H1 (cell line): ENCODE results near the gene ST6GALNAC4. TPM values are rescaled to one million over a fixed set of nuclear protein-coding genes. Genes with fewer than 3 reads are reported as not detected.

Experiments used
- CTCF ChIA-PET: fragments of 300-600 bp; sonication (Branson Sonifier 250); formaldehyde crosslinking; loops from one replicate; lab custom pipeline; 2021; ENCODE audit not compliant: partially characterized antibody; lab: Charles Lee
- POLR2A ChIA-PET: fragments of 300-600 bp; sonication (Branson Sonifier 250); formaldehyde crosslinking; loops from one replicate; lab custom pipeline; 2021; ENCODE audit warnings: inconsistent platforms; ENCODE audit not compliant: partially characterized antibody; lab: Charles Lee
- DNase-seq, 2 experiments: peaks; one replicate each; pipeline versions ENCODE4 v3.0.0 to v3.0.0-alpha.2; 2010 to 2022; ENCODE audit warnings: low spot score in 2 of 2, low read depth in 1 of 2, mixed read lengths in 1 of 2
- FAIRE-seq: peaks from 2 replicates; lab custom pipeline; 2011; peaks lifted over from hg19 to GRCh38; lab: Jason Lieb, UNC
- H2AFZ ChIP-seq: 2 replicates; pipeline ENCODE4 v1.8.1; 2012; ENCODE audit warnings: low read length, inconsistent platforms
- H2AK5ac ChIP-seq: 2 replicates; pipeline ENCODE4 v1.6.1; 2013; ENCODE audit warnings: low read depth, low read length
- H2BK120ac ChIP-seq: replicated peaks from 2 replicates; pipeline ENCODE3; 2013; ENCODE audit warnings: low read depth, low read length, inconsistent platforms
- H2BK12ac ChIP-seq: 2 replicates; pipeline ENCODE4 v1.6.1; 2013; ENCODE audit warnings: low read depth, low read length
- H2BK15ac ChIP-seq: 2 replicates; pipeline ENCODE4 v1.6.1; 2013; ENCODE audit warnings: low read length
- H2BK20ac ChIP-seq: 2 replicates; pipeline ENCODE4 v1.6.1; 2013; ENCODE audit warnings: low read length
- H2BK5ac ChIP-seq: 2 replicates; pipeline ENCODE4 v1.6.1; 2013; ENCODE audit warnings: low read depth, low read length
- H3K14ac ChIP-seq: 2 replicates; pipeline ENCODE4 v1.6.1; 2013; ENCODE audit warnings: inconsistent platforms; ENCODE audit not compliant: insufficient read length
- H3K18ac ChIP-seq: 2 replicates; pipeline ENCODE4 v1.6.1; 2013; ENCODE audit warnings: low read length; ENCODE audit errors: extremely low read depth
- H3K23ac ChIP-seq: 2 replicates; pipeline ENCODE4 v1.6.1; 2013; ENCODE audit warnings: inconsistent platforms; ENCODE audit not compliant: insufficient read length
- H3K23me2 ChIP-seq: 2 replicates; pipeline ENCODE4 v1.6.1; 2013; ENCODE audit warnings: low read depth, low read length
- H3K27ac ChIP-seq: 2 replicates; pipeline ENCODE4 v1.6.1; 2011; ENCODE audit warnings: low read depth, low read length, inconsistent platforms
- H3K27me3 ChIP-seq, 4 experiments: replicated peaks in 1 of 4; 1 replicate in 1 of 4; 2 replicates in 3 of 4; pipeline versions ENCODE4 v1.6.1 to v1.8.1; 2011 to 2013; ENCODE audit warnings: low read length in 3 of 4, mild to moderate bottlenecking in 3 of 4, inconsistent platforms in 2 of 4, mixed read lengths in 2 of 4, moderate library complexity in 1 of 4; ENCODE audit not compliant: control insufficient read depth in 3 of 4, insufficient read depth in 3 of 4; ENCODE audit errors: extremely low read depth in 1 of 4
- H3K36me3 ChIP-seq, 4 experiments: 2 replicates each; pipeline versions ENCODE4 v1.6.1 to v1.8.1; 2011 to 2013; ENCODE audit warnings: mild to moderate bottlenecking in 4 of 4, low read length in 3 of 4, moderate library complexity in 2 of 4, control low read depth in 1 of 4, inconsistent platforms in 1 of 4; ENCODE audit not compliant: insufficient read depth in 4 of 4, control insufficient read depth in 2 of 4
- H3K4ac ChIP-seq: replicated peaks from 2 replicates; pipeline ENCODE3; 2013; ENCODE audit warnings: low read length, low read depth, mixed read lengths, inconsistent platforms; ENCODE audit not compliant: insufficient read length
- H3K4me1 ChIP-seq, 4 experiments: replicated peaks in 1 of 4; 1 replicate in 1 of 4; 2 replicates in 3 of 4; pipeline versions ENCODE4 v1.6.1 to v1.8.1; 2011 to 2013; ENCODE audit warnings: low read length in 3 of 4, inconsistent platforms in 2 of 4, mixed read lengths in 1 of 4; ENCODE audit not compliant: insufficient read depth in 4 of 4, control insufficient read depth in 3 of 4
- H3K4me2 ChIP-seq, 2 experiments: 2 replicates each; pipeline versions ENCODE4 v1.6.1 to v1.8.1; 2011 to 2013; ENCODE audit warnings: low read depth in 2 of 2, low read length in 2 of 2, control low read depth in 1 of 2, inconsistent platforms in 1 of 2, mild to moderate bottlenecking in 1 of 2; ENCODE audit not compliant: insufficient read depth in 1 of 2
- H3K4me3 ChIP-seq, 4 experiments: fragments of 200-600, 300-600 bp in 1 of 4; sonication (generic), shearing (Covaris generic), sonication (Bioruptor Twin) in 1 of 4; 2 replicates each; pipeline versions ENCODE4 v1.5.1 to v1.8.1; 2011 to 2016; ENCODE audit warnings: low read length in 4 of 4, low read depth in 3 of 4, control low read depth in 2 of 4, inconsistent platforms in 2 of 4, mild to moderate bottlenecking in 2 of 4, mixed read lengths in 1 of 4, moderate library complexity in 1 of 4; ENCODE audit not compliant: insufficient read depth in 2 of 4; ENCODE audit errors: extremely low read depth in 1 of 4
- H3K56ac ChIP-seq: replicated peaks from 2 replicates; pipeline ENCODE3; 2013; ENCODE audit warnings: low read depth, mild to moderate bottlenecking, mixed read lengths, low read length, inconsistent platforms; ENCODE audit not compliant: insufficient read length
- H3K79me1 ChIP-seq: 2 replicates; pipeline ENCODE4 v1.6.1; 2013; ENCODE audit warnings: low read depth, low read length, control low read depth
- H3K79me2 ChIP-seq, 2 experiments: 2 replicates each; pipeline versions ENCODE4 v1.6.1 to v1.8.1; 2012 to 2013; ENCODE audit warnings: low read length in 2 of 2, mild to moderate bottlenecking in 2 of 2, inconsistent platforms in 1 of 2; ENCODE audit not compliant: insufficient read depth in 2 of 2, control insufficient read depth in 1 of 2
- H3K9ac ChIP-seq, 4 experiments: replicated peaks in 1 of 4; 1 replicate in 1 of 4; 2 replicates in 3 of 4; pipeline versions ENCODE4 v1.6.1 to v1.8.1; 2011 to 2013; ENCODE audit warnings: low read depth in 3 of 4, low read length in 3 of 4, control low read depth in 2 of 4, mild to moderate bottlenecking in 2 of 4, moderate library complexity in 2 of 4, inconsistent platforms in 1 of 4; ENCODE audit errors: extremely low read depth in 1 of 4
- H3K9me3 ChIP-seq, 2 experiments: 2 replicates each; pipeline versions ENCODE4 v1.6.1 to v1.8.1; 2012 to 2013; ENCODE audit warnings: mild to moderate bottlenecking in 2 of 2, moderate library complexity in 2 of 2, control low read depth in 1 of 2, inconsistent platforms in 1 of 2, low read depth in 1 of 2, low read length in 1 of 2, mixed read lengths in 1 of 2; ENCODE audit not compliant: insufficient read depth in 2 of 2
- H4K20me1 ChIP-seq, 2 experiments: replicated peaks in 1 of 2; 2 replicates each; pipeline versions ENCODE3 to v1.8.1; 2011 to 2013; ENCODE audit warnings: inconsistent platforms in 2 of 2, low read length in 2 of 2, mild to moderate bottlenecking in 1 of 2; ENCODE audit not compliant: insufficient read depth in 2 of 2, control insufficient read depth in 1 of 2
- H4K5ac ChIP-seq: 2 replicates; pipeline ENCODE4 v1.6.1; 2013; ENCODE audit warnings: low read length, low read depth, mixed read lengths, inconsistent platforms; ENCODE audit not compliant: insufficient read length
- H4K8ac ChIP-seq: 2 replicates; pipeline ENCODE4 v1.8.0; 2013; ENCODE audit warnings: mild to moderate bottlenecking, moderate library complexity, low read length, inconsistent platforms; ENCODE audit not compliant: insufficient read depth; ENCODE audit errors: extremely low read depth
- H4K91ac ChIP-seq: replicated peaks from 2 replicates; pipeline ENCODE3; 2013; ENCODE audit warnings: low read length, mixed read lengths, inconsistent platforms; ENCODE audit not compliant: insufficient read length
- BRCA1 ChIP-seq: IDR thresholded peaks from 2 replicates; pipeline ENCODE4 v1.6.1; 2012; ENCODE audit warnings: low read depth, low read length, improper control_type of control experiment
- KDM5A ChIP-seq: fragments of 200-600 bp; IDR thresholded peaks from 2 replicates; pipeline ENCODE4 v1.7.1; 2012; ENCODE audit warnings: mild to moderate bottlenecking, low read length, inconsistent platforms, mixed read lengths
- RAD21 ChIP-seq, 2 experiments: IDR thresholded peaks in 1 of 2; conservative IDR thresholded peaks in 1 of 2; 2 replicates each; pipeline ENCODE4 v1.6.1; 2011; ENCODE audit warnings: low read depth in 2 of 2, low read length in 2 of 2, improper control_type of control experiment in 1 of 2, inconsistent platforms in 1 of 2, mild to moderate bottlenecking in 1 of 2, moderate library complexity in 1 of 2
- RXRA ChIP-seq: IDR thresholded peaks from 2 replicates; pipeline ENCODE4 v1.6.1; 2011; ENCODE audit warnings: low read depth, mild to moderate bottlenecking, low read length, moderate library complexity; ENCODE audit not compliant: insufficient read depth
- SAP30 ChIP-seq: fragments of 300-600 bp; sonication (generic); IDR thresholded peaks from 2 replicates; pipeline ENCODE4 v1.7.1; 2012; ENCODE audit warnings: low read length, moderate library complexity, mild to moderate bottlenecking, inconsistent platforms; ENCODE audit not compliant: insufficient read depth, insufficient replicate concordance
- SIX5 ChIP-seq: IDR thresholded peaks from 2 replicates; pipeline ENCODE4 v1.6.1; 2011; ENCODE audit warnings: mild to moderate bottlenecking, low read depth, low read length
- SP4 ChIP-seq: IDR thresholded peaks from 2 replicates; pipeline ENCODE4 v1.6.1; 2012; ENCODE audit warnings: low read length, inconsistent platforms
- SRF ChIP-seq: IDR thresholded peaks from 2 replicates; pipeline ENCODE4 v1.6.1; 2011; ENCODE audit warnings: mild to moderate bottlenecking, low read depth, low read length, moderate library complexity
- SUZ12 ChIP-seq: fragments of 200-600 bp; sonication (generic); IDR thresholded peaks from 2 replicates; pipeline ENCODE4 v1.6.1; 2012; ENCODE audit warnings: mild to moderate bottlenecking, inconsistent platforms, low read length, moderate library complexity, mixed read lengths
- TAF7 ChIP-seq: optimal IDR thresholded peaks from 2 replicates; pipeline ENCODE3; 2011; ENCODE audit warnings: low read depth, mild to moderate bottlenecking, inconsistent platforms, low read length, moderate library complexity, borderline replicate concordance
- WGBS, 2 experiments: shearing (Covaris generic) in 1 of 2; methylation state at CpG; one replicate each; pipeline versions ENCODE4 v1.1.6 to v1.1.7; 2013 to 2015; ENCODE audit warnings: low lambda C conversion rate in 2 of 2, mixed read lengths in 2 of 2, inconsistent platforms in 1 of 2, low coverage in 1 of 2, missing lambda C conversion rate in 1 of 2; ENCODE audit not compliant: insufficient replicate concordance in 2 of 2, insufficient coverage in 1 of 2, insufficient read length in 1 of 2; ENCODE audit errors: extremely low coverage in 1 of 2, missing lambda C conversion rate in 1 of 2; 5-methylcytosine and 5-hydroxymethylcytosine counted together
- polyA plus RNA-seq, 7 experiments: library from polyadenylated mRNA; depleted of rRNA in 3 of 7; stranded (reverse) in 5 of 7; unstranded in 2 of 7; fragments of >200 nt in 5 of 7; fragments of 200-250 nt in 2 of 7; gene quantifications; 1 replicate in 5 of 7; 2 replicates in 1 of 7; 4 replicates in 1 of 7; pipeline versions ENCODE4 v1.2.1 to v1.2.3, GENCODE V29; 2011 to 2013; ENCODE audit warnings: missing spikeins in 2 of 7, mixed read lengths in 2 of 7
- total RNA-seq: library from RNA; stranded (reverse); fragmentation: NEBNext Ultra II Directional; extraction: Animal tissue kit (Norgen Biotek cat#: 25700); gene quantifications from 2 replicates; pipeline ENCODE4 v1.2.1, GENCODE V29; 2021

Gene ST6GALNAC4
- total and polyA plus RNA-seq, 2 of the 8 experiments (the other 6 are each of a cell fraction or from before 2014, with no cell fraction given), result 21.8 to 34.1 TPM

- CTCF ChIA-PET, result interaction anchor here (0.6 to 2.2 kb wide), 7 partner anchors 10 to 87 kb away, joined by 3 to 18 read pairs (median 3); no protein-coding TSS in a partner anchor
These were observed 38.0 kb downstream of the ST6GALNAC4 start for GRCh38 chr9:127878652-127879390.

More at GRCh38 chr9:127878652-127879390, 38.0 kb downstream of the ST6GALNAC4 start:
- Histone ChIP-seq H2BK20ac (no peak overlapping the region), H2BK12ac (no peak overlapping the region), H2BK120ac (no peak overlapping the region), H3K27ac (no peak overlapping the region), H3K9me3 (no peaks in the 10 kb centered on the region), H3K4me3 (no peak overlapping the region), H3K4me2 (peak overlapping the region in 1 of 2 experiments; percentile 72; a peak in 1 of 4 replicates), H3K23me2 (peaks cover 7% of the 10 kb centered on the region; the same call in 1 of the 2 replicates), H3K18ac (no peak overlapping the region), H3K27me3 (no peaks in the 10 kb centered on the region), H3K9ac (no peak overlapping the region), H2AK5ac (no peak overlapping the region), H2BK5ac (no peak overlapping the region), H3K4ac (no peak overlapping the region), H2BK15ac (no peak overlapping the region), H3K14ac (no peak overlapping the region), H3K4me1 (peaks cover 0 to 10% (median 7%) of the 10 kb centered on the region in 4 experiments; a peak in 6 of 7 replicates), H3K36me3 (no peaks in the 10 kb centered on the region), H3K79me2 (no peaks in the 10 kb centered on the region), H4K8ac (no peak overlapping the region), H4K5ac (no peak overlapping the region), H3K79me1 (no peaks in the 10 kb centered on the region), H3K56ac (no peak overlapping the region), H4K20me1 (peaks cover 0 to 1% of the 10 kb centered on the region in 2 experiments), H3K23ac (no peak overlapping the region), H4K91ac (no peak overlapping the region), H2AFZ (no peak overlapping the region)
- POLR2A ChIA-PET, result interaction anchor here (0.8 to 8.6 kb wide), 9 partner anchors 11 to 86 kb away, joined by 3 to 91 read pairs (median 4); partner anchors contain the start of gene ST6GALNAC6
- 93% methylated on average over 8 of the region's 8 CpGs; no CpG with 5 or more reads in 1 of the 2 experiments for WGBS, 2 experiments
- no peak for TF ChIP-seq TAF7
- no peak for TF ChIP-seq BRCA1
- no peak for TF ChIP-seq SRF
- TF ChIP-seq SP4, result no peak
- no peak for TF ChIP-seq RXRA
- TF ChIP-seq SUZ12, result no peak
- no peak for TF ChIP-seq KDM5A
- TF ChIP-seq RAD21 (IDR thresholded peaks at IDR 0.05 in 1 of 2, conservative IDR thresholded peaks at IDR 0.05 in 1 of 2; ENCODE audit: low read depth in 2 of 2, low read length in 2 of 2), result no peak
- TF ChIP-seq SIX5, result no peak
- no peak for TF ChIP-seq SAP30
- DNase-seq (no peak), FAIRE-seq (no peak)
